Chondrocyte (in vitro differentiated cells): Measurements from ENCODE around the gene LCORL. TPM values are rescaled to one million over a fixed set of nuclear protein-coding genes. Genes with fewer than 3 reads are reported as not detected.
"Not testable (repeated sequence)": the region's sequence is repeated elsewhere in the genome, so short reads cannot be mapped to it uniquely, and the experiment has no call there.

Source experiments
- DNase-seq: peaks from one replicate; pipeline ENCODE4 v3.0.0; 2021; ENCODE audit warnings: mixed read lengths, low spot score
- H3K27ac Mint-ChIP-seq: one replicate; pipeline ENCODE4 v1.8.0; 2021; ENCODE audit warnings: mild to moderate bottlenecking, moderate library complexity, mixed read lengths; ENCODE audit not compliant: unreplicated experiment
- H3K27me3 Mint-ChIP-seq: 2 replicates; pipeline ENCODE4 v1.8.0; 2021; ENCODE audit warnings: low read depth, mixed read lengths
- H3K36me3 Mint-ChIP-seq: 2 replicates; pipeline ENCODE4 v1.8.0; 2021; ENCODE audit warnings: low read depth, mixed read lengths
- H3K4me1 Mint-ChIP-seq: 2 replicates; pipeline ENCODE4 v1.8.0; 2021; ENCODE audit warnings: low read depth, mild to moderate bottlenecking, mixed read lengths
- H3K4me3 Mint-ChIP-seq: one replicate; pipeline ENCODE4 v1.8.0; 2021; ENCODE audit warnings: mild to moderate bottlenecking, moderate library complexity, mixed read lengths; ENCODE audit not compliant: unreplicated experiment
- H3K9me3 Mint-ChIP-seq: 2 replicates; pipeline ENCODE4 v1.8.0; 2021; ENCODE audit warnings: low read depth, mixed read lengths
- total RNA-seq: library from RNA; stranded (reverse); gene quantifications from 3 replicates; pipeline ENCODE4 v1.2.1, GENCODE V29; 2021
- TF ChIP-seq, protein P1 (sequence below): fragments of 200-600 bp; sonication (generic); IDR thresholded peaks from 2 replicates; pipeline ENCODE4 v1.5.0; 2021; ENCODE audit warnings: antibody characterized with exemption, mild to moderate bottlenecking, moderate library complexity

Gene LCORL
- total RNA-seq, 1 donor from 2014 or later, result 8.9 TPM

DNA sequence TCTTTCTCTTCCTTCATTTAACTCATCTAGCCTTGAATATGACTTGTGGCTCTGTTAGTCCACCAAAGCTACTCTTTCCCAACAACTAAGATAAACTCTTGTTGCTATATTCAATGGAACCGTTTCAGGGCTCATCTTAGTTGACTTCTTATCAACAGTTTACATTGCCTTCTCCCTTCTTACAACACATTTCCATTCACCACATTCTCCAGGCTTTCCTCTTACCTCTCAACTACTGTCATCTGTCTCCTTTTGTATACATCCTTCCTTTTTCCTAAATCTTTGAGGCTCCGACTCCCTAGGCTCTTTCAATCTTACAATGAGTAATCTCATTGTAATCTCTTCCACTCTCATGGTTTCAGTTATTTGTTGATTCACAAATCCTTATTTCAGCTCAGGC lies 152.2 kb downstream of the LCORL start:
- peaks cover 3% of the 10 kb centered on the region for H3K36me3 Mint-ChIP-seq
- H3K9me3 Mint-ChIP-seq, result no peaks in the 10 kb centered on the region
- TF ChIP-seq, protein P1, sequence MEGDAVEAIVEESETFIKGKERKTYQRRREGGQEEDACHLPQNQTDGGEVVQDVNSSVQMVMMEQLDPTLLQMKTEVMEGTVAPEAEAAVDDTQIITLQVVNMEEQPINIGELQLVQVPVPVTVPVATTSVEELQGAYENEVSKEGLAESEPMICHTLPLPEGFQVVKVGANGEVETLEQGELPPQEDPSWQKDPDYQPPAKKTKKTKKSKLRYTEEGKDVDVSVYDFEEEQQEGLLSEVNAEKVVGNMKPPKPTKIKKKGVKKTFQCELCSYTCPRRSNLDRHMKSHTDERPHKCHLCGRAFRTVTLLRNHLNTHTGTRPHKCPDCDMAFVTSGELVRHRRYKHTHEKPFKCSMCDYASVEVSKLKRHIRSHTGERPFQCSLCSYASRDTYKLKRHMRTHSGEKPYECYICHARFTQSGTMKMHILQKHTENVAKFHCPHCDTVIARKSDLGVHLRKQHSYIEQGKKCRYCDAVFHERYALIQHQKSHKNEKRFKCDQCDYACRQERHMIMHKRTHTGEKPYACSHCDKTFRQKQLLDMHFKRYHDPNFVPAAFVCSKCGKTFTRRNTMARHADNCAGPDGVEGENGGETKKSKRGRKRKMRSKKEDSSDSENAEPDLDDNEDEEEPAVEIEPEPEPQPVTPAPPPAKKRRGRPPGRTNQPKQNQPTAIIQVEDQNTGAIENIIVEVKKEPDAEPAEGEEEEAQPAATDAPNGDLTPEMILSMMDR, result no peak
- H3K4me3 Mint-ChIP-seq, result no peak overlapping the region
- H3K27me3 Mint-ChIP-seq, result no peaks in the 10 kb centered on the region
- no peak for DNase-seq
- no peak overlapping the region for H3K27ac Mint-ChIP-seq
- H3K4me1 Mint-ChIP-seq, result no peaks in the 10 kb centered on the region

DNA sequence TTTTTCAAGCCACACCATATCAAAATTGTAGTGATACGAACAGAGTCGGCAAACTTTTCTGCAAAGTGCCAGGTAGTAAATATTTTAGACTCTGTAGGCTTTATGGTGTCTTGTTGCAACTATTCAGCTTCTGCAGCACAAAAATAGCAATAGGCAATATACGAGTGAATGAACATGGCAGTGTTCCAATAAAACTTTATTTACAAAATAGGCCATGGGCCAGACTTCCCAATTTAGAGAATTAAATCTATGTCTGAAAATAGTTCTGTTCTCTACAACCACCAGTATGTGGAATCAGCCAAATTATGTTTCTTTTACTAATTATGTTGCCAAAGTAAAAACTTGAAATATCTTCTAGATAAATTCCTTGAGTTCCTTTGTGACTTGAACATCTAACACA lies 154.3 kb downstream of the LCORL start:
- peaks cover 7% of the 10 kb centered on the region for H3K36me3 Mint-ChIP-seq
- peaks cover 9% of the 10 kb centered on the region for H3K9me3 Mint-ChIP-seq
- DNase-seq, result no peak
- H3K27me3 Mint-ChIP-seq, result no peaks in the 10 kb centered on the region
- H3K4me3 Mint-ChIP-seq, result no peak overlapping the region
- H3K27ac Mint-ChIP-seq, result no peak overlapping the region
- no peaks in the 10 kb centered on the region for H3K4me1 Mint-ChIP-seq
- TF ChIP-seq, protein P1, result no peak

DNA sequence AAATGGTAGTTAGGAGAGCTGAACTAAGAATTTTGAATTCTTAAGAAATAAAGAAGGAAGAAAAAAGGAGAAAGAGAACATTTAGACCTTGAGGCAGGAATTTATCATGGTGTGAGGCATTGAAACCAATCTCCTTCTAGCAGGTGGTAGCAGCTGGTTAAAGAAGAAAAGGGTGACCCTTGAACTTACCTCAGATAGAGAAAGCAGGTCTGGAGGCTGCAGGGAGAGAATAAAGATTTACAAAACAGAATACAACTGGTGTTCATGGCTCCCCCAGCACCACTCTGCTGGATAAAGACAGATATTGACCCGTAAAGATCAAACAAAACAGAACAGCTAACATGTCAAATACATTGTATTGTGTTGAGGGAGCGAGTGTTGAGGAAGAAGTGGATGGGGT lies 154.7 kb downstream of the LCORL start:
- TF ChIP-seq, protein P1, result no peak
- Mint-ChIP-seq H3K27ac (no peak overlapping the region), H3K9me3 (peaks cover 14% of the 10 kb centered on the region), H3K27me3 (no peaks in the 10 kb centered on the region), H3K4me1 (no peaks in the 10 kb centered on the region), H3K4me3 (no peak overlapping the region), H3K36me3 (peaks cover 11% of the 10 kb centered on the region)
- no peak for DNase-seq

DNA sequence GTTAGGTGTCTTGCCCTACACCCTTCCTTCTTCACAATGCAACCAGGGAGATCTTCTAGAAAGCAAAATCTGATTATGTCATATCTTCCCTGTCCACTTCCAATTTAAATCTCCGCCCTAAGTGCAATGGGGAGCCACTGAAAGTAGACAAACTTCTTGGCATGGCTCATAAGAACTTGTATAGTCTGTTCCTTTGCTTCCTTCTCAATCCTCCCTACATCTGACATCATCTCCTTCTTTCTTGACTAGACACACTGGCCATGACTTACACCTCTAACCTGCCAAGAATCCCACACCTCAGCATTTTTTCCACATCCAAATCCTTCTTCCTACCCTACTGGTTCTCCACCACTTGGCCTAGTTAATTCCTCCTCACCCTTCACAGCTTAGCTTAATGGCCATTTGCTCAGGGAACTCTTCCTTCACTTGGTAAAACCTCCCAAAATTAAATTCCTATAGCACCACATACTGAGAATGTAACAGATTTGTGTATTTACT lies 155.6 kb downstream of the LCORL start:
- Mint-ChIP-seq H3K36me3 (peaks cover 14% of the 10 kb centered on the region), H3K27ac (no peak overlapping the region), H3K27me3 (no peaks in the 10 kb centered on the region), H3K9me3 (peaks cover 17% of the 10 kb centered on the region), H3K4me1 (no peaks in the 10 kb centered on the region), H3K4me3 (no peak overlapping the region)
- DNase-seq, result no peak
- TF ChIP-seq, protein P1, result no peak

DNA sequence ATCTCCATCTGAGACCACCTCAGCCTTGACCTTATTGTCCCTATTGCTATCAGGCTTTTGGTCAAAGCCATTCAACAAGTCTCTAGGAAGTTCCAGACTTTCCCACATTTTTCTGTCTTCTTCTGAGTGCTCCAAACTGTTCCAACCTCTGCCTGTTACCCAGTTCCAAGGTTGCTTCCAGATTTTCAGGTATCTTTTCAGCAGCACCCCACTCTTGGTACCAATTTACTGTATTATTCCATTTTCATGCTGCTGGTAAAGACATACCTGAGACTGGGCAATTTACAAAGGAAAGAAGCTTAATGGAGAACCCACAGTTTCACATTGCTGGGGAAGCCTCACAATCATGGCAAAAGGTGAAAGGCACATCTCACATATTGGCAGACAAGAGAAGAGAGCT lies 159.6 kb downstream of the LCORL start:
- H3K9me3 Mint-ChIP-seq, result peaks cover 26% of the 10 kb centered on the region
- H3K27me3 Mint-ChIP-seq, result not testable (repeated sequence)

DNA sequence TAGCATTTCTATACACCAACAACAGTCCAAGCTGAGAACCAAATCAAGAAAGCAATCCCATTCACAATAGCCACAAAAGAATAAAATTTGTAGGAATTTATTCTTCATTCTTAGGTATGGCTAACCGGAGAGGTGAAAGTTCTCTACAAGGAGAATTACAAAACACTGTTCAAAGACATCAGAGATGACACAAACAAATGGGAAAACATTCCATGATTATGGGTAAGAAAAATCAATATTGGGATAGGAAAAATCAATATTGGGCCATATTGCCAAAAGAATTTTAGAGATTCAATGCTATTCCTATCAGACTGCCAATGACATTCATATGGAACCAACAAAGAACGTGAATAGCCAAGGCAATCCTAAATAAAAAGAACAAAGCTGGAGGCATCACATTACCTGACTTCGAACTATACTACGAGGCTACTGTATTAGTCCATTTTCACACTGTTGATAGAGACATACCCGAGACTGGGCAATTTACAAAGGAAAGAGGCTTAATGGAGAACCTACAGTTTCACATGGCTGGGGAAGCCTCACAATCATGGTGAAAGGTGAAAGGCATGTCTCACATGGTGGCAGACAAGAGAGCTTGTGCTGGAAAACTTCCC lies 161.7 kb downstream of the LCORL start:
- TF ChIP-seq, protein P1, result no peak
- Mint-ChIP-seq H3K4me3 (no peak overlapping the region), H3K9me3 (peaks cover 26% of the 10 kb centered on the region), H3K4me1 (no peaks in the 10 kb centered on the region), H3K27ac (no peak overlapping the region), H3K27me3 (no peaks in the 10 kb centered on the region), H3K36me3 (peaks cover 17% of the 10 kb centered on the region)
- no peak for DNase-seq

More for the DNA sequence above, 159.6 kb downstream of the LCORL start:
- DNase-seq, H3K4me3 Mint-ChIP-seq, H3K27ac Mint-ChIP-seq, H3K4me1 Mint-ChIP-seq: not testable (repeated sequence)
- H3K36me3 Mint-ChIP-seq, result peaks cover 17% of the 10 kb centered on the region
